ENCODE measurements around the gene KCNQ4. TPM values are rescaled to one million over a fixed set of nuclear protein-coding genes. Genes with fewer than 3 reads are reported as not detected.

KCNQ4 gene
- total and polyA plus RNA-seq, 10 of the 15 experiments (the other 5 are each of a cell fraction or from before 2014, with no cell fraction given), result 0.04 to 0.18 (median 0.08) TPM; not detected in 2

- TF ChIP-seq GABPA (IDR thresholded peaks at IDR 0.05; ENCODE audit: low read depth) (no peak), SPI1 (IDR thresholded peaks at IDR 0.05; ENCODE audit: borderline replicate concordance, insufficient read depth, low read depth, low read length) (no peak), CHD1 (IDR thresholded peaks at IDR 0.05; ENCODE audit: low read depth, low read length) (no peak), MAX (IDR thresholded peaks at IDR 0.05; ENCODE audit: low read depth, low read length) (no peak), SUZ12 (IDR thresholded peaks at IDR 0.05; ENCODE audit: unreplicated experiment) (no peak)
- BruUV-seq (replicated peaks), result no TSS peak
- DNase-seq (ENCODE audit: low read depth, low spot score), result no peak
- H2AFZ ChIP-seq (ENCODE audit: control insufficient read depth, low read depth, low read length), result no peak overlapping the region
- CTCF ChIA-PET, result no interaction called here
- RAD21 ChIA-PET (ENCODE audit: unreplicated experiment), result no interaction called here
- SMC1A ChIA-PET (ENCODE audit: uncharacterized antibody, unreplicated experiment), result no interaction called here
- H3K4me2 ChIP-seq (ENCODE audit: control insufficient read depth, insufficient read depth), result no peak overlapping the region
- POLR2A ChIA-PET, result interaction anchor here (0.6 kb wide), 1 partner anchor 1563 kb away, joined by 3 read pairs; no protein-coding TSS in a partner anchor
- peaks cover 3% of the 10 kb centered on the region; the same call in 1 of the 2 replicates for H3K4me1 ChIP-seq (ENCODE audit: control insufficient read depth, insufficient read depth, low read length)
- no peak for FAIRE-seq
- 54% methylated on average over 6 of the region's 6 CpGs for WGBS (ENCODE audit: insufficient coverage, insufficient replicate concordance, low lambda C conversion rate, missing lambda C conversion rate)
- H3K9me3 ChIP-seq (replicated peaks; ENCODE audit: control insufficient read depth, insufficient read depth, low read length), result peaks cover 6% of the 10 kb centered on the region; the same call in 2 of the 3 replicates
- no peaks in the 10 kb centered on the region; a peak in 1 of 4 replicates for H3K27me3 ChIP-seq (replicated peaks in 1 of 2; ENCODE audit: control insufficient read depth in 2 of 2, insufficient read depth in 2 of 2, low read length in 1 of 2)
- in situ Hi-C loops (cut with MboI) (no loop called here), intact Hi-C loops (cut with micrococcal nuclease; ENCODE audit: unreplicated experiment) (no loop called here)
- H3K27ac ChIP-seq (ENCODE audit: control insufficient read depth, insufficient read depth), result no peak overlapping the region
- no peaks in the 10 kb centered on the region for H3K36me3 ChIP-seq (ENCODE audit: control insufficient read depth in 2 of 2, insufficient read depth in 2 of 2, low read length in 1 of 2)
- H3K79me2 ChIP-seq (ENCODE audit: control insufficient read depth, insufficient read depth, low read length), result no peaks in the 10 kb centered on the region
- no peak for ATAC-seq
- H3K4me3 ChIP-seq, result no peak overlapping the region
- no peak overlapping the region for H3K9ac ChIP-seq (ENCODE audit: control insufficient read depth, insufficient read depth, low read length)
- H4K20me1 ChIP-seq (ENCODE audit: control insufficient read depth, insufficient read depth), result no peaks in the 10 kb centered on the region
These were observed 97.4 kb downstream of the KCNQ4 start for GRCh38 chr1:40880813-40881549.

All from GM12878 (cell line).